AG09319 (cell line): ENCODE data around the gene GOLPH3.

Experiments
- DNase-seq: peaks from one replicate; pipeline ENCODE4 v3.0.0-alpha.2; 2010; ENCODE audit warnings: low read depth; ENCODE audit errors: extremely low read depth
- CTCF ChIP-seq: IDR thresholded peaks from 2 replicates; pipeline ENCODE4 v1.5.1; 2011; ENCODE audit warnings: low read depth, mild to moderate bottlenecking, inconsistent platforms, low read length, moderate library complexity

GOLPH3 gene

GRCh38 chr5:32156635-32157034 lies 17.5 kb downstream of the GOLPH3 start:
- TF ChIP-seq CTCF = no peak
- DNase-seq = no peak

- TF ChIP-seq CTCF = no peak
- DNase-seq = no peak
These were observed 18.9 kb downstream of the GOLPH3 start for GRCh38 chr5:32155211-32155610.

- DNase-seq = no peak
- no peak for TF ChIP-seq CTCF
These were observed 20.4 kb downstream of the GOLPH3 start for GRCh38 chr5:32153723-32154122.

GRCh38 chr5:32151198-32151597 lies 22.9 kb downstream of the GOLPH3 start:
- DNase-seq = no peak
- no peak for TF ChIP-seq CTCF

GRCh38 chr5:32150366-32150765 lies 23.8 kb downstream of the GOLPH3 start:
- TF ChIP-seq CTCF = no peak
- DNase-seq = no peak

- no peak for TF ChIP-seq CTCF
- no peak for DNase-seq
These were observed 26.2 kb downstream of the GOLPH3 start for GRCh38 chr5:32147959-32148358.

GRCh38 chr5:32147236-32147635 lies 26.9 kb downstream of the GOLPH3 start:
- no peak for DNase-seq
- TF ChIP-seq CTCF = no peak

- TF ChIP-seq CTCF = no peak
- DNase-seq = no peak
These were observed 28.7 kb downstream of the GOLPH3 start for GRCh38 chr5:32145378-32145777.
